Upper lobe of left lung (tissue), 6 donors: ENCODE measurements around the gene GALNT14. TPM values are rescaled to one million over a fixed set of nuclear protein-coding genes. Genes with fewer than 3 reads are reported as not detected.

Experiments used
- ATAC-seq, 2 donors: fragments of 200-7000 bp; cut with Tn5 transposase; one replicate each; pipeline ENCODE4 v1.9.1; 2022; ENCODE audit warnings: mild to moderate bottlenecking in 2 of 2, moderate library complexity in 2 of 2; ENCODE audit not compliant: low FRiP score in 2 of 2
- DNase-seq, 2 donors: peaks; one replicate each; pipeline ENCODE4 v3.0.0-alpha.2; 2019 to 2020
- H3K27ac ChIP-seq, 4 donors: fragments of 200-600 bp; sonication (generic); one replicate each; pipeline ENCODE4 v1.5.1; 2016 to 2019
- H3K27me3 ChIP-seq, 4 donors: fragments of 200-600 bp; sonication (generic); one replicate each; pipeline ENCODE4 v1.5.1; 2017 to 2019
- H3K36me3 ChIP-seq, 4 donors: fragments of 200-600 bp; sonication (generic); one replicate each; pipeline ENCODE4 v1.5.1; 2016 to 2019
- H3K4me1 ChIP-seq, 4 donors: fragments of 200-600 bp; sonication (generic); one replicate each; pipeline ENCODE4 v1.5.1; 2018 to 2019
- H3K4me3 ChIP-seq, 4 donors: fragments of 200-600 bp; sonication (generic); one replicate each; pipeline ENCODE4 v1.5.1; 2017 to 2019; ENCODE audit warnings: mild to moderate bottlenecking in 2 of 4, moderate library complexity in 1 of 4
- H3K9me3 ChIP-seq, 4 donors: fragments of 200-600 bp; sonication (generic); one replicate each; pipeline ENCODE4 v1.5.1; 2018 to 2019
- EP300 ChIP-seq, 4 donors: sonication (generic); formaldehyde crosslinking; IDR thresholded peaks; one replicate each; pipeline ENCODE4 v1.5.1; 2017; ENCODE audit warnings: antibody characterized with exemption in 4 of 4, control low read depth in 2 of 4
- POLR2A ChIP-seq, 4 donors: fragments of 450-650 bp; IDR thresholded peaks; one replicate each; pipeline ENCODE4 v1.5.1; 2016 to 2017; ENCODE audit warnings: antibody characterized with exemption in 4 of 4, mild to moderate bottlenecking in 2 of 4
- POLR2AphosphoS5 ChIP-seq, 2 donors: sonication (generic); formaldehyde crosslinking; IDR thresholded peaks; one replicate each; pipeline ENCODE4 v1.5.1; 2017; ENCODE audit warnings: antibody characterized with exemption in 2 of 2
- WGBS, 2 donors: methylation state at CpG; one replicate each; pipeline ENCODE4 v1.1.5; 2017 to 2018; 5-methylcytosine and 5-hydroxymethylcytosine counted together
- total RNA-seq, 6 donors: library from RNA; depleted of rRNA in 4 of 6; stranded (reverse); fragments of >200 nt in 4 of 6; gene quantifications; one replicate each; pipeline versions ENCODE4 v1.1.0 to v1.2.1, GENCODE V29; 2016 to 2021
- TF ChIP-seq, protein P1 (sequence below), 6 experiments: fragments of 450-650 bp in 4 of 6; fragments of 200-600 bp in 2 of 6; sonication (generic) in 2 of 6; IDR thresholded peaks; one replicate each; pipeline ENCODE4 v1.5.1; 2016 to 2019; ENCODE audit warnings: antibody characterized with exemption in 6 of 6
- donor health status: DM: no; HTN: no; CAD: no; lungs with moderate emphysema.
- donor health status: DM: no; HTN: yes; CAD: no; lungs with severe emphysema.

Gene GALNT14
- total RNA-seq, 6 donors from 2014 or later: 0.98 to 2.6 (median 1.4) TPM; not detected in 1

DNA sequence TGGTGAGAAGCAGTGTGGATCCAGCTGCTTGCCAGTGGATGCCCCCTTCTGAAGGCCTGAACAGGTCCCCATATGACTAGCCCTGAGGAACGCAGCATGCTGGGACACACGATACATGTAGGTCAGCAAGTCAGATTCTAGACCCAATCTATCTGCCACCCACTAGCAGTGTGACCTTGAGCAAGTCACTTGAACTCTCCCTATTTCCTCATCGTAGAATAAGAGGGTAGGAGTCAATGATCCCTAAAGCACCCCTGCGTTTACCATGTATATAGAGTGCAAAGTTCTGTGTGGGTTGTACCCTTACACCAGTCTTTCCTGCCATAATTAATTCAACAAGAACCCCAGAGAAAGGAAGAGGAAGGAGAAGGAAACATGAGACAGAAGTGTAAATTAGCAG is 123.7 kb downstream of the GALNT14 start:
- 86 to 92% methylated on average over 4 of the region's 4 CpGs for WGBS, 2 donors
- TF ChIP-seq, protein P1, sequence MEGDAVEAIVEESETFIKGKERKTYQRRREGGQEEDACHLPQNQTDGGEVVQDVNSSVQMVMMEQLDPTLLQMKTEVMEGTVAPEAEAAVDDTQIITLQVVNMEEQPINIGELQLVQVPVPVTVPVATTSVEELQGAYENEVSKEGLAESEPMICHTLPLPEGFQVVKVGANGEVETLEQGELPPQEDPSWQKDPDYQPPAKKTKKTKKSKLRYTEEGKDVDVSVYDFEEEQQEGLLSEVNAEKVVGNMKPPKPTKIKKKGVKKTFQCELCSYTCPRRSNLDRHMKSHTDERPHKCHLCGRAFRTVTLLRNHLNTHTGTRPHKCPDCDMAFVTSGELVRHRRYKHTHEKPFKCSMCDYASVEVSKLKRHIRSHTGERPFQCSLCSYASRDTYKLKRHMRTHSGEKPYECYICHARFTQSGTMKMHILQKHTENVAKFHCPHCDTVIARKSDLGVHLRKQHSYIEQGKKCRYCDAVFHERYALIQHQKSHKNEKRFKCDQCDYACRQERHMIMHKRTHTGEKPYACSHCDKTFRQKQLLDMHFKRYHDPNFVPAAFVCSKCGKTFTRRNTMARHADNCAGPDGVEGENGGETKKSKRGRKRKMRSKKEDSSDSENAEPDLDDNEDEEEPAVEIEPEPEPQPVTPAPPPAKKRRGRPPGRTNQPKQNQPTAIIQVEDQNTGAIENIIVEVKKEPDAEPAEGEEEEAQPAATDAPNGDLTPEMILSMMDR (IDR thresholded peaks at IDR 0.05): no peak
- TF ChIP-seq POLR2A (IDR thresholded peaks at IDR 0.05): no peak
- TF ChIP-seq POLR2AphosphoS5 (IDR thresholded peaks at IDR 0.05): no peak
- no peak for TF ChIP-seq EP300 (IDR thresholded peaks at IDR 0.05)
- Histone ChIP-seq H3K36me3 (no peaks in the 10 kb centered on the region), H3K27me3 (no peaks in the 10 kb centered on the region), H3K27ac (no peak overlapping the region), H3K4me1 (no peaks in the 10 kb centered on the region), H3K9me3 (no peaks in the 10 kb centered on the region), H3K4me3 (no peak overlapping the region)
- ATAC-seq (no peak), DNase-seq (no peak)

DNA sequence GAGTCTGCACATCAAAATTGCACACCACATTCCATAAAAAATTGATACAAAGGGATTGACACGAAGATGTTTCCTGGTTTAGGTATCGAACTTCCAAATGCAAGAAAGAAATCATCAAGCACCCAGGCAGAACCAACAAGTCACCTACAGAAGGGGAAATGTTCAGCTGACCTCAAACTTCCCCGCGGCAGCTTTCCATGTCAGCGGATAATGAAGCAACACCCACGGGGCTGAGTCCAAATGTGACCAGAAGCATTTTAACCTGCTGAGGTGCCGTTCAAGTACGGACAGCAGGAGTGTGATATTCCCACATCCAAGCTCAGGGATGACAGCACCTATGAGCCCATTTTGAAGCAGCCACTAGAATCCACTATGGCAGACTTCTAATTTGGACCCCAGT is 124.9 kb downstream of the GALNT14 start:
- Histone ChIP-seq H3K4me3 (no peak overlapping the region), H3K4me1 (no peaks in the 10 kb centered on the region), H3K36me3 (no peaks in the 10 kb centered on the region), H3K9me3 (no peaks in the 10 kb centered on the region), H3K27me3 (no peaks in the 10 kb centered on the region), H3K27ac (no peak overlapping the region)
- DNase-seq: peak in 1 of 2 donors; percentile 54
- TF ChIP-seq EP300 (IDR thresholded peaks at IDR 0.05) (no peak), POLR2A (IDR thresholded peaks at IDR 0.05) (no peak), POLR2AphosphoS5 (IDR thresholded peaks at IDR 0.05) (no peak)
- TF ChIP-seq, protein P1 (IDR thresholded peaks at IDR 0.05): no peak
- 66 to 70% methylated on average over 8 of the region's 8 CpGs for WGBS, 2 donors
- ATAC-seq: no peak

DNA sequence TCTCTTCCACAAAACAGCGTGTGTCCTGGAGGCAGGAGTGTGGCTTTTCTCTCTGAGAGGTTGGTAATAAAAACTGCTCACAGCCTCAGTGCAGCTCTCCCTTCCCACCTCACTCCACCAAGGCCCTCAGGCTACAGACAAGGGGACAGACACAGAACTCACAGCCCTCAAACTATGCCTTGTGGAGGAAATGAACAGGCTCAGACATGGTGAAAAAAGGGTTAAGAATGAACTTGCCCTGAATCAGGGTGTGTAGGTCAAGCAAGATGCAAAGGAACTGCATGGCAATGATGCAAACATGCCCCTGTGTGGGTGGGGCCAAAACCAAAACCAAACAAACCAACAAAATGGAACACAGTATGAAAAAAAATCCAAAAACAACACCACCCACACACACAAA is 125.8 kb downstream of the GALNT14 start:
- Histone ChIP-seq H3K9me3 (no peaks in the 10 kb centered on the region), H3K4me1 (no peaks in the 10 kb centered on the region), H3K27ac (no peak overlapping the region), H3K4me3 (no peak overlapping the region), H3K27me3 (no peaks in the 10 kb centered on the region), H3K36me3 (no peaks in the 10 kb centered on the region)
- DNase-seq (no peak), ATAC-seq (no peak)
- TF ChIP-seq POLR2AphosphoS5 (IDR thresholded peaks at IDR 0.05) (no peak), POLR2A (IDR thresholded peaks at IDR 0.05) (no peak), EP300 (IDR thresholded peaks at IDR 0.05) (no peak)
- TF ChIP-seq, protein P1 (IDR thresholded peaks at IDR 0.05): no peak
- WGBS, 2 donors: 78 to 86% methylated on average over 1 of the region's 1 CpG

DNA sequence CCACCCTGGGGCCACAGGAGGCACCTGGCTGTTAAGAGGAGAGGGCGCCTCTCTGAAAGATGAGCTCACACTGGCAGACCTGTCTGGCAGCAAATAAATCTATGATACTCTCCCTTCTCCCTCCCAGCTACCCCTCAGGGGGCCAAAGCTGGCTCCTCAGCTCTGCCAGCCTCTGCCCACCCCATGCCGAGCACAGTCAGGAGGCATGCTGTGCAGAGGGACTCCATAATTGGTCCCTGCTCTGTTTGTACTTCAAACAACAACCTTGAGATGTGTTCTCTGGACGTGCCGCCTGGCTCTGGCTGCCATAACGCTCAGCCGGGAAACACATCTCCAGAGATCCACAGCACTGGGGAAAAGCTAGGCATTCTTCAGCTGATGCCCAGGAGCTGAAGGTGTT is 126.7 kb downstream of the GALNT14 start:
- TF ChIP-seq POLR2A (IDR thresholded peaks at IDR 0.05) (no peak), EP300 (IDR thresholded peaks at IDR 0.05) (no peak), POLR2AphosphoS5 (IDR thresholded peaks at IDR 0.05) (no peak)
- TF ChIP-seq, protein P1 (IDR thresholded peaks at IDR 0.05): no peak
- no peaks in the 10 kb centered on the region for H3K36me3 ChIP-seq
- no peak for ATAC-seq
- H3K4me3 ChIP-seq: no peak overlapping the region
- H3K4me1 ChIP-seq: no peaks in the 10 kb centered on the region
- H3K9me3 ChIP-seq: no peaks in the 10 kb centered on the region
- DNase-seq: no peak
- H3K27ac ChIP-seq: no peak overlapping the region
- WGBS, 2 donors: 88 to 98% methylated on average over 6 of the region's 6 CpGs
- no peaks in the 10 kb centered on the region for H3K27me3 ChIP-seq

DNA sequence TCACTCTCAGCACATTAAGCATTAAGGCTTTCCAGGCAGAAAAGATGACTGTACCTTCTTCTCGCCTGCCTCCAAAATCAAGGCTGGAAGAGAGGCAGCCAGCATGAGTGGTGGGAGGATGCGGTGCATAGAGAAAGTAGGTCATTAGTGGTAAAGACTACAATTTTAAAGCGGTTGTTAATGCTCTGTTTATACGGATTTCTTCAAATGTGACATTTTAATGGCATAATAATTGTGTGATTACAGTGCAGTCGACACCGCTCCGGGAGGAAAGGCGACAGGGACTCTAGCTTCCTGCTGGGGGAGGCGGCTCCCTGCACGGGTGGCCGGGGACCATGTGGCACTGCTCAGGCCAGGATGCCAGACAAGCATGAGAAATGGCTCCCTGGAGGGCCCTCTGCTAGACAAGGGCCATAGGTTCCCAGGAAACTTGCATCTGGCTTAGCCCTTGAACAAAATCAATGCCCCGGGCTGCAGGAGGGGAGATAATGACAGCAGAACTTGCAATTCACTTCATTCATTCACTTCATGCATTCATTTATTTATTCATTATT is 129.6 kb downstream of the GALNT14 start:
- Histone ChIP-seq H3K4me3 (no peak overlapping the region), H3K27me3 (no peaks in the 10 kb centered on the region), H3K4me1 (no peaks in the 10 kb centered on the region), H3K27ac (no peak overlapping the region), H3K36me3 (no peaks in the 10 kb centered on the region), H3K9me3 (no peaks in the 10 kb centered on the region)
- TF ChIP-seq EP300 (IDR thresholded peaks at IDR 0.05) (no peak), POLR2AphosphoS5 (IDR thresholded peaks at IDR 0.05) (no peak), POLR2A (IDR thresholded peaks at IDR 0.05) (no peak)
- TF ChIP-seq, protein P1 (IDR thresholded peaks at IDR 0.05): no peak
- WGBS, 2 donors: 48 to 60% methylated on average over 10 to 12 of the region's 12 CpGs
- no peak for DNase-seq
- ATAC-seq: no peak
